ENCODE results near the gene ATF7IP2.

DNA sequence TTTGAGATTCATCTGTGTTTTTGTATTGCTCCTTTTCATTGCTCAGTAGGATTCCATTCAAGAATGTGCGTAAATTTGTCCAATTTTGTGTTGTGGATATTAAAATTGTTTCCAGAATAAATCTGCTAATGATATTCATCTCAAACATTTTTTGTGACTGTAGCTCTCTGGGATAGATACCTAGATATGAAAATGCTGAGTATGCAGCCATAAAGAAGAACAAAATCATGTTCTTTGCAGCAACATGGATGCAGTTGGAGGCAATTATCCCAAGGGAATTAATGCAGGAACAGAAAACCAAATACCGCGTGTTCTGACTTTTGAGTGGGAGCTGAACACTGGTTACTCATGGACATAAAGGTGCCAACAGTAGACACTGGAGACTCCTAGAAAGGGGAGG lies 40.2 kb upstream of the ATF7IP2 start:
- TF ChIP-seq, protein P1, sequence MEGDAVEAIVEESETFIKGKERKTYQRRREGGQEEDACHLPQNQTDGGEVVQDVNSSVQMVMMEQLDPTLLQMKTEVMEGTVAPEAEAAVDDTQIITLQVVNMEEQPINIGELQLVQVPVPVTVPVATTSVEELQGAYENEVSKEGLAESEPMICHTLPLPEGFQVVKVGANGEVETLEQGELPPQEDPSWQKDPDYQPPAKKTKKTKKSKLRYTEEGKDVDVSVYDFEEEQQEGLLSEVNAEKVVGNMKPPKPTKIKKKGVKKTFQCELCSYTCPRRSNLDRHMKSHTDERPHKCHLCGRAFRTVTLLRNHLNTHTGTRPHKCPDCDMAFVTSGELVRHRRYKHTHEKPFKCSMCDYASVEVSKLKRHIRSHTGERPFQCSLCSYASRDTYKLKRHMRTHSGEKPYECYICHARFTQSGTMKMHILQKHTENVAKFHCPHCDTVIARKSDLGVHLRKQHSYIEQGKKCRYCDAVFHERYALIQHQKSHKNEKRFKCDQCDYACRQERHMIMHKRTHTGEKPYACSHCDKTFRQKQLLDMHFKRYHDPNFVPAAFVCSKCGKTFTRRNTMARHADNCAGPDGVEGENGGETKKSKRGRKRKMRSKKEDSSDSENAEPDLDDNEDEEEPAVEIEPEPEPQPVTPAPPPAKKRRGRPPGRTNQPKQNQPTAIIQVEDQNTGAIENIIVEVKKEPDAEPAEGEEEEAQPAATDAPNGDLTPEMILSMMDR (conservative IDR thresholded peaks at IDR 0.05), result no peak
- TF ChIP-seq ZFX (IDR thresholded peaks at IDR 0.05), result no peak
